ENCODE measurements around the gene TMEM9B. TPM values are rescaled to one million over a fixed set of nuclear protein-coding genes. Genes with fewer than 3 reads are reported as not detected.

Gene TMEM9B
- total RNA-seq, 1 donor from 2014 or later, result 26.5 TPM

- Mint-ChIP-seq H3K4me3 (no peak within 1 kb of the TSS), H3K27me3 (no peaks in the 10 kb centered on the region), H3K4me1 (peaks cover 9% of the 10 kb centered on the region), H3K9me3 (no peaks in the 10 kb centered on the region), H3K36me3 (ENCODE audit: low read depth) (no peaks in the 10 kb centered on the region), H3K27ac (no peak within 1 kb of the TSS)
- intact Hi-C loops (cut with micrococcal nuclease), result no loop called here
- DNase-seq, result no peak
Observed at GRCh38 chr11:8932564-8933180, 31.6 kb downstream of the TMEM9B start, which contains the start of gene C11orf16. Gene C11orf16, minus strand, starts transcription at chr11:8932947. Its CDS starts 639 bp downstream, at chr11:8932308.

- Mint-ChIP-seq H3K27me3 (no peaks in the 10 kb centered on the region), H3K27ac (no peak overlapping the region), H3K9me3 (no peaks in the 10 kb centered on the region), H3K4me3 (no peak overlapping the region), H3K36me3 (ENCODE audit: low read depth) (no peaks in the 10 kb centered on the region), H3K4me1 (peaks cover 6% of the 10 kb centered on the region)
- DNase-seq, result no peak
- intact Hi-C loops (cut with micrococcal nuclease), result no loop called here
Observed at GRCh38 chr11:8930456-8931175, 33.6 kb downstream of the TMEM9B start.

- Mint-ChIP-seq H3K9me3 (no peaks in the 10 kb centered on the region), H3K4me3 (no peak overlapping the region), H3K36me3 (ENCODE audit: low read depth) (no peaks in the 10 kb centered on the region), H3K4me1 (no peaks in the 10 kb centered on the region), H3K27ac (peak overlapping the region; percentile 17), H3K27me3 (no peaks in the 10 kb centered on the region)
- DNase-seq, result no peak
- intact Hi-C loops (cut with micrococcal nuclease), result no loop called here
Observed at GRCh38 chr11:8928981-8929615, 35.1 kb downstream of the TMEM9B start.

- Mint-ChIP-seq H3K9me3 (no peaks in the 10 kb centered on the region), H3K27me3 (no peaks in the 10 kb centered on the region), H3K4me3 (no peak overlapping the region), H3K4me1 (no peaks in the 10 kb centered on the region), H3K27ac (no peak overlapping the region), H3K36me3 (ENCODE audit: low read depth) (no peaks in the 10 kb centered on the region)
- DNase-seq, result no peak
- intact Hi-C loops (cut with micrococcal nuclease), result no loop called here
Observed at GRCh38 chr11:8928205-8928604, 36.0 kb downstream of the TMEM9B start.

- H3K4me3 Mint-ChIP-seq, result no peak overlapping the region
- no peaks in the 10 kb centered on the region for H3K4me1 Mint-ChIP-seq
- H3K27me3 Mint-ChIP-seq, result no peaks in the 10 kb centered on the region
- H3K27ac Mint-ChIP-seq, result no peak overlapping the region
- no peaks in the 10 kb centered on the region for H3K9me3 Mint-ChIP-seq
- intact Hi-C loops (cut with micrococcal nuclease), result no loop called here
- DNase-seq, result no peak
- H3K36me3 Mint-ChIP-seq (ENCODE audit: low read depth), result peaks cover 2% of the 10 kb centered on the region
Observed at GRCh38 chr11:8927233-8927632, 37.0 kb downstream of the TMEM9B start.

- Mint-ChIP-seq H3K36me3 (ENCODE audit: low read depth) (peaks cover 4% of the 10 kb centered on the region), H3K4me3 (no peak overlapping the region), H3K27me3 (no peaks in the 10 kb centered on the region), H3K27ac (no peak overlapping the region), H3K4me1 (no peaks in the 10 kb centered on the region), H3K9me3 (no peaks in the 10 kb centered on the region)
- intact Hi-C loops (cut with micrococcal nuclease), result no loop called here
- DNase-seq, result no peak
Observed at GRCh38 chr11:8926236-8926635, 38.0 kb downstream of the TMEM9B start.

GRCh38 chr11:8925711-8926110 lies 38.5 kb downstream of the TMEM9B start:
- no peak for DNase-seq
- Mint-ChIP-seq H3K36me3 (ENCODE audit: low read depth) (peaks cover 4% of the 10 kb centered on the region), H3K4me1 (no peaks in the 10 kb centered on the region), H3K27ac (no peak overlapping the region), H3K4me3 (no peak overlapping the region), H3K27me3 (no peaks in the 10 kb centered on the region), H3K9me3 (no peaks in the 10 kb centered on the region)
- intact Hi-C loops (cut with micrococcal nuclease), result no loop called here

GRCh38 chr11:8922691-8923090 lies 41.6 kb downstream of the TMEM9B start:
- Mint-ChIP-seq H3K27me3 (no peaks in the 10 kb centered on the region), H3K4me1 (no peaks in the 10 kb centered on the region), H3K4me3 (no peak overlapping the region), H3K9me3 (no peaks in the 10 kb centered on the region), H3K27ac (no peak overlapping the region), H3K36me3 (ENCODE audit: low read depth) (peaks cover 11% of the 10 kb centered on the region)
- DNase-seq, result no peak
- intact Hi-C loops (cut with micrococcal nuclease), result no loop called here

- H3K27me3 Mint-ChIP-seq, result no peaks in the 10 kb centered on the region
- H3K9me3 Mint-ChIP-seq, result no peaks in the 10 kb centered on the region
- peaks cover 22% of the 10 kb centered on the region for H3K36me3 Mint-ChIP-seq (ENCODE audit: low read depth)
- intact Hi-C loops (cut with micrococcal nuclease), result no loop called here
- DNase-seq, result no peak
- no peak overlapping the region for H3K4me3 Mint-ChIP-seq
- peaks cover 19% of the 10 kb centered on the region for H3K4me1 Mint-ChIP-seq
- no peak overlapping the region for H3K27ac Mint-ChIP-seq
Observed at GRCh38 chr11:8917157-8917825, 47.0 kb downstream of the TMEM9B start.

- intact Hi-C loops (cut with micrococcal nuclease), result loop anchor here (1.0 to 5.0 kb wide), 5 partner anchors 45 to 223 kb away; partner anchors contain the start of gene NRIP3
- H3K4me1 Mint-ChIP-seq, result peaks cover 28% of the 10 kb centered on the region
- peak overlapping the region; percentile 70 for H3K4me3 Mint-ChIP-seq
- peak overlapping the region; percentile 80 for H3K27ac Mint-ChIP-seq
- DNase-seq, result no peak
- H3K9me3 Mint-ChIP-seq, result no peaks in the 10 kb centered on the region
- peaks cover 18% of the 10 kb centered on the region for H3K36me3 Mint-ChIP-seq (ENCODE audit: low read depth)
- H3K27me3 Mint-ChIP-seq, result peaks cover 5% of the 10 kb centered on the region
Observed at GRCh38 chr11:8914661-8915018, 49.6 kb downstream of the TMEM9B start.

GRCh38 chr11:8913961-8914660 lies 50.1 kb downstream of the TMEM9B start:
- Mint-ChIP-seq H3K9me3 (no peaks in the 10 kb centered on the region), H3K27ac (peak overlapping the region; percentile 80), H3K4me1 (peaks cover 29% of the 10 kb centered on the region), H3K27me3 (peaks cover 6% of the 10 kb centered on the region), H3K4me3 (peak overlapping the region; percentile 70), H3K36me3 (ENCODE audit: low read depth) (peaks cover 18% of the 10 kb centered on the region)
- peak; percentile 80 for DNase-seq
- intact Hi-C loops (cut with micrococcal nuclease), result loop anchor here (1.0 to 5.0 kb wide), 5 partner anchors 45 to 223 kb away; partner anchors contain the start of gene NRIP3

- peak; percentile 94 for DNase-seq
- H3K4me1 Mint-ChIP-seq, result peaks cover 39% of the 10 kb centered on the region
- H3K36me3 Mint-ChIP-seq (ENCODE audit: low read depth), result peaks cover 9% of the 10 kb centered on the region
- H3K27me3 Mint-ChIP-seq, result peaks cover 14% of the 10 kb centered on the region
- H3K27ac Mint-ChIP-seq, result peak within 1 kb of the TSS; percentile 87
- intact Hi-C loops (cut with micrococcal nuclease), result loop anchor here (1.0 to 5.0 kb wide), 5 partner anchors 53 to 222 kb away; partner anchors contain the start of genes NRIP3 and TMEM9B
- H3K4me3 Mint-ChIP-seq, result peak within 1 kb of the TSS; percentile 89
- no peaks in the 10 kb centered on the region for H3K9me3 Mint-ChIP-seq
Observed at GRCh38 chr11:8911029-8911823, 53.0 kb downstream of the TMEM9B start, which contains the start of gene AKIP1. Gene AKIP1, plus strand, starts transcription at chr11:8911189. Its CDS starts 261 bp downstream, at chr11:8911450.
